H1 (cell line): ENCODE data around the gene SLC7A11. TPM values are rescaled to one million over a fixed set of nuclear protein-coding genes. Genes with fewer than 3 reads are reported as not detected.

ENCODE experiments used
- CTCF ChIA-PET: fragments of 300-600 bp; sonication (Branson Sonifier 250); formaldehyde crosslinking; loops from one replicate; lab custom pipeline; 2021; ENCODE audit not compliant: partially characterized antibody; lab: Charles Lee
- POLR2A ChIA-PET: fragments of 300-600 bp; sonication (Branson Sonifier 250); formaldehyde crosslinking; loops from one replicate; lab custom pipeline; 2021; ENCODE audit warnings: inconsistent platforms; ENCODE audit not compliant: partially characterized antibody; lab: Charles Lee
- DNase-seq, 2 experiments: peaks; one replicate each; pipeline versions ENCODE4 v3.0.0 to v3.0.0-alpha.2; 2010 to 2022; ENCODE audit warnings: low spot score in 2 of 2, low read depth in 1 of 2, mixed read lengths in 1 of 2
- FAIRE-seq: peaks from 2 replicates; lab custom pipeline; 2011; peaks lifted over from hg19 to GRCh38; lab: Jason Lieb, UNC
- H2AFZ ChIP-seq: 2 replicates; pipeline ENCODE4 v1.8.1; 2012; ENCODE audit warnings: low read length, inconsistent platforms
- H2AK5ac ChIP-seq: 2 replicates; pipeline ENCODE4 v1.6.1; 2013; ENCODE audit warnings: low read depth, low read length
- H2BK120ac ChIP-seq: replicated peaks from 2 replicates; pipeline ENCODE3; 2013; ENCODE audit warnings: low read depth, low read length, inconsistent platforms
- H2BK12ac ChIP-seq: 2 replicates; pipeline ENCODE4 v1.6.1; 2013; ENCODE audit warnings: low read depth, low read length
- H2BK15ac ChIP-seq: 2 replicates; pipeline ENCODE4 v1.6.1; 2013; ENCODE audit warnings: low read length
- H2BK20ac ChIP-seq: 2 replicates; pipeline ENCODE4 v1.6.1; 2013; ENCODE audit warnings: low read length
- H2BK5ac ChIP-seq: 2 replicates; pipeline ENCODE4 v1.6.1; 2013; ENCODE audit warnings: low read depth, low read length
- H3K14ac ChIP-seq: 2 replicates; pipeline ENCODE4 v1.6.1; 2013; ENCODE audit warnings: inconsistent platforms; ENCODE audit not compliant: insufficient read length
- H3K18ac ChIP-seq: 2 replicates; pipeline ENCODE4 v1.6.1; 2013; ENCODE audit warnings: low read length; ENCODE audit errors: extremely low read depth
- H3K23ac ChIP-seq: 2 replicates; pipeline ENCODE4 v1.6.1; 2013; ENCODE audit warnings: inconsistent platforms; ENCODE audit not compliant: insufficient read length
- H3K23me2 ChIP-seq: 2 replicates; pipeline ENCODE4 v1.6.1; 2013; ENCODE audit warnings: low read depth, low read length
- H3K27ac ChIP-seq: 2 replicates; pipeline ENCODE4 v1.6.1; 2011; ENCODE audit warnings: low read depth, low read length, inconsistent platforms
- H3K27me3 ChIP-seq, 4 experiments: replicated peaks in 1 of 4; 1 replicate in 1 of 4; 2 replicates in 3 of 4; pipeline versions ENCODE4 v1.6.1 to v1.8.1; 2011 to 2013; ENCODE audit warnings: low read length in 3 of 4, mild to moderate bottlenecking in 3 of 4, inconsistent platforms in 2 of 4, mixed read lengths in 2 of 4, moderate library complexity in 1 of 4; ENCODE audit not compliant: control insufficient read depth in 3 of 4, insufficient read depth in 3 of 4; ENCODE audit errors: extremely low read depth in 1 of 4
- H3K36me3 ChIP-seq, 4 experiments: 2 replicates each; pipeline versions ENCODE4 v1.6.1 to v1.8.1; 2011 to 2013; ENCODE audit warnings: mild to moderate bottlenecking in 4 of 4, low read length in 3 of 4, moderate library complexity in 2 of 4, control low read depth in 1 of 4, inconsistent platforms in 1 of 4; ENCODE audit not compliant: insufficient read depth in 4 of 4, control insufficient read depth in 2 of 4
- H3K4ac ChIP-seq: replicated peaks from 2 replicates; pipeline ENCODE3; 2013; ENCODE audit warnings: low read length, low read depth, mixed read lengths, inconsistent platforms; ENCODE audit not compliant: insufficient read length
- H3K4me1 ChIP-seq, 4 experiments: replicated peaks in 1 of 4; 1 replicate in 1 of 4; 2 replicates in 3 of 4; pipeline versions ENCODE4 v1.6.1 to v1.8.1; 2011 to 2013; ENCODE audit warnings: low read length in 3 of 4, inconsistent platforms in 2 of 4, mixed read lengths in 1 of 4; ENCODE audit not compliant: insufficient read depth in 4 of 4, control insufficient read depth in 3 of 4
- H3K4me2 ChIP-seq, 2 experiments: 2 replicates each; pipeline versions ENCODE4 v1.6.1 to v1.8.1; 2011 to 2013; ENCODE audit warnings: low read depth in 2 of 2, low read length in 2 of 2, control low read depth in 1 of 2, inconsistent platforms in 1 of 2, mild to moderate bottlenecking in 1 of 2; ENCODE audit not compliant: insufficient read depth in 1 of 2
- H3K4me3 ChIP-seq, 4 experiments: fragments of 200-600, 300-600 bp in 1 of 4; sonication (generic), shearing (Covaris generic), sonication (Bioruptor Twin) in 1 of 4; 2 replicates each; pipeline versions ENCODE4 v1.5.1 to v1.8.1; 2011 to 2016; ENCODE audit warnings: low read length in 4 of 4, low read depth in 3 of 4, control low read depth in 2 of 4, inconsistent platforms in 2 of 4, mild to moderate bottlenecking in 2 of 4, mixed read lengths in 1 of 4, moderate library complexity in 1 of 4; ENCODE audit not compliant: insufficient read depth in 2 of 4; ENCODE audit errors: extremely low read depth in 1 of 4
- H3K56ac ChIP-seq: replicated peaks from 2 replicates; pipeline ENCODE3; 2013; ENCODE audit warnings: low read depth, mild to moderate bottlenecking, mixed read lengths, low read length, inconsistent platforms; ENCODE audit not compliant: insufficient read length
- H3K79me1 ChIP-seq: 2 replicates; pipeline ENCODE4 v1.6.1; 2013; ENCODE audit warnings: low read depth, low read length, control low read depth
- H3K79me2 ChIP-seq, 2 experiments: 2 replicates each; pipeline versions ENCODE4 v1.6.1 to v1.8.1; 2012 to 2013; ENCODE audit warnings: low read length in 2 of 2, mild to moderate bottlenecking in 2 of 2, inconsistent platforms in 1 of 2; ENCODE audit not compliant: insufficient read depth in 2 of 2, control insufficient read depth in 1 of 2
- H3K9ac ChIP-seq, 4 experiments: replicated peaks in 1 of 4; 1 replicate in 1 of 4; 2 replicates in 3 of 4; pipeline versions ENCODE4 v1.6.1 to v1.8.1; 2011 to 2013; ENCODE audit warnings: low read depth in 3 of 4, low read length in 3 of 4, control low read depth in 2 of 4, mild to moderate bottlenecking in 2 of 4, moderate library complexity in 2 of 4, inconsistent platforms in 1 of 4; ENCODE audit errors: extremely low read depth in 1 of 4
- H3K9me3 ChIP-seq, 2 experiments: 2 replicates each; pipeline versions ENCODE4 v1.6.1 to v1.8.1; 2012 to 2013; ENCODE audit warnings: mild to moderate bottlenecking in 2 of 2, moderate library complexity in 2 of 2, control low read depth in 1 of 2, inconsistent platforms in 1 of 2, low read depth in 1 of 2, low read length in 1 of 2, mixed read lengths in 1 of 2; ENCODE audit not compliant: insufficient read depth in 2 of 2
- H4K20me1 ChIP-seq, 2 experiments: replicated peaks in 1 of 2; 2 replicates each; pipeline versions ENCODE3 to v1.8.1; 2011 to 2013; ENCODE audit warnings: inconsistent platforms in 2 of 2, low read length in 2 of 2, mild to moderate bottlenecking in 1 of 2; ENCODE audit not compliant: insufficient read depth in 2 of 2, control insufficient read depth in 1 of 2
- H4K5ac ChIP-seq: 2 replicates; pipeline ENCODE4 v1.6.1; 2013; ENCODE audit warnings: low read length, low read depth, mixed read lengths, inconsistent platforms; ENCODE audit not compliant: insufficient read length
- H4K8ac ChIP-seq: 2 replicates; pipeline ENCODE4 v1.8.0; 2013; ENCODE audit warnings: mild to moderate bottlenecking, moderate library complexity, low read length, inconsistent platforms; ENCODE audit not compliant: insufficient read depth; ENCODE audit errors: extremely low read depth
- H4K91ac ChIP-seq: replicated peaks from 2 replicates; pipeline ENCODE3; 2013; ENCODE audit warnings: low read length, mixed read lengths, inconsistent platforms; ENCODE audit not compliant: insufficient read length
- BACH1 ChIP-seq: IDR thresholded peaks from 2 replicates; pipeline ENCODE4 v1.6.1; 2012; ENCODE audit warnings: low read length, improper control_type of control experiment
- EGR1 ChIP-seq: IDR thresholded peaks from 2 replicates; pipeline ENCODE4 v1.6.1; 2011; ENCODE audit warnings: low read depth, low read length, borderline replicate concordance
- POU5F1 ChIP-seq: IDR thresholded peaks from 2 replicates; pipeline ENCODE4 v1.6.1; 2011; ENCODE audit warnings: low read depth, mild to moderate bottlenecking, low read length, moderate library complexity
- SP2 ChIP-seq: IDR thresholded peaks from 2 replicates; pipeline ENCODE4 v1.6.1; 2012; ENCODE audit warnings: mild to moderate bottlenecking, low read length, inconsistent platforms
- TEAD4 ChIP-seq: IDR thresholded peaks from 2 replicates; pipeline ENCODE4 v1.6.1; 2012; ENCODE audit warnings: low read depth, low read length, inconsistent platforms, mixed read lengths
- WGBS, 2 experiments: shearing (Covaris generic) in 1 of 2; methylation state at CpG; one replicate each; pipeline versions ENCODE4 v1.1.6 to v1.1.7; 2013 to 2015; ENCODE audit warnings: low lambda C conversion rate in 2 of 2, mixed read lengths in 2 of 2, inconsistent platforms in 1 of 2, low coverage in 1 of 2, missing lambda C conversion rate in 1 of 2; ENCODE audit not compliant: insufficient replicate concordance in 2 of 2, insufficient coverage in 1 of 2, insufficient read length in 1 of 2; ENCODE audit errors: extremely low coverage in 1 of 2, missing lambda C conversion rate in 1 of 2; 5-methylcytosine and 5-hydroxymethylcytosine counted together
- polyA plus RNA-seq, 7 experiments: library from polyadenylated mRNA; depleted of rRNA in 3 of 7; stranded (reverse) in 5 of 7; unstranded in 2 of 7; fragments of >200 nt in 5 of 7; fragments of 200-250 nt in 2 of 7; gene quantifications; 1 replicate in 5 of 7; 2 replicates in 1 of 7; 4 replicates in 1 of 7; pipeline versions ENCODE4 v1.2.1 to v1.2.3, GENCODE V29; 2011 to 2013; ENCODE audit warnings: missing spikeins in 2 of 7, mixed read lengths in 2 of 7
- total RNA-seq: library from RNA; stranded (reverse); fragmentation: NEBNext Ultra II Directional; extraction: Animal tissue kit (Norgen Biotek cat#: 25700); gene quantifications from 2 replicates; pipeline ENCODE4 v1.2.1, GENCODE V29; 2021

The SLC7A11 gene
- total and polyA plus RNA-seq, 2 of the 8 experiments (the other 6 are each of a cell fraction or from before 2014, with no cell fraction given): 6.6 to 17.0 TPM

DNA sequence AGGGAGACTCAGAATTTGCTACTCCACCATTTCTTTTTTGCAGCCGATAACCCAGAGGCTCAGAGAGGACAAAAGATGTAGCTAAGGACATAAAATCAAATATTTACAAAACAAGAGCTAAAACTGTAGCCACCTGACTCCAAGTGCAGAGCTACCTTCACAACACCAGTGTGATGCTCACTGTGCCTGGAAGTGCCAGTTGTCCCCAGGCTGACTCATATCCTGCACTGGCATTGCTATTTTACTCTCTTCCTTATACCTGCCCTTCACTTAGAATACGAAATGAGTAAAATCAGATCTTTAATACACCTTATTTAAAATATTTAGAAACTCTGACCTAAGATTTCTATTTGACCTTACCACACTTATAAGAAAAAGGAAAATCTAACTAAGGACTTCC is 39.5 kb downstream of the SLC7A11 start:
- H4K91ac ChIP-seq: no peak overlapping the region
- H3K9ac ChIP-seq: no peak overlapping the region
- no peak overlapping the region for H2BK15ac ChIP-seq
- H2AK5ac ChIP-seq: no peak overlapping the region
- H3K18ac ChIP-seq: no peak overlapping the region
- no peak overlapping the region for H3K14ac ChIP-seq
- H3K23ac ChIP-seq: no peak overlapping the region
- FAIRE-seq (no peak), DNase-seq (no peak)
- ChIA-PET POLR2A (interaction anchor here (0.8 kb wide), 1 partner anchor 34 kb away, joined by 3 read pairs; no protein-coding TSS in a partner anchor), CTCF (no interaction called here)
- WGBS, 2 experiments: 97% methylated on average over 2 of the region's 2 CpGs; no CpG with 5 or more reads in 1 of the 2 experiments
- H2BK120ac ChIP-seq: no peak overlapping the region
- no peaks in the 10 kb centered on the region; a peak in 1 of 8 replicates for H3K36me3 ChIP-seq
- H3K27me3 ChIP-seq: no peaks in the 10 kb centered on the region
- TF ChIP-seq POU5F1 (no peak), EGR1 (no peak), TEAD4 (no peak), BACH1 (no peak), SP2 (no peak)
- H3K79me2 ChIP-seq: peaks cover 0 to 10% of the 10 kb centered on the region in 2 experiments; a peak in 2 of 4 replicates
- no peaks in the 10 kb centered on the region for H3K23me2 ChIP-seq
- H2AFZ ChIP-seq: no peak overlapping the region
- H2BK12ac ChIP-seq: no peak overlapping the region
- no peak overlapping the region for H2BK20ac ChIP-seq
- no peaks in the 10 kb centered on the region for H3K79me1 ChIP-seq
- no peaks in the 10 kb centered on the region for H3K9me3 ChIP-seq
- H3K56ac ChIP-seq: no peak overlapping the region
- H3K27ac ChIP-seq: no peak overlapping the region
- no peak overlapping the region for H4K5ac ChIP-seq
- no peak overlapping the region for H4K8ac ChIP-seq
- peaks cover 0 to 4% (median 3%) of the 10 kb centered on the region in 4 experiments; a peak in 2 of 7 replicates for H3K4me1 ChIP-seq
- H3K4me2 ChIP-seq: no peak overlapping the region
- no peaks in the 10 kb centered on the region for H4K20me1 ChIP-seq
- H3K4me3 ChIP-seq: no peak overlapping the region
- H2BK5ac ChIP-seq: no peak overlapping the region
- no peak overlapping the region for H3K4ac ChIP-seq
